ENCODE data around the gene PANX2.

The PANX2 gene

GRCh38 chr22:50180727-50181521 lies 10.4 kb downstream of the PANX2 start:
- no peak overlapping the region for H3K4me3 Mint-ChIP-seq
- H3K9me3 Mint-ChIP-seq: no peaks in the 10 kb centered on the region
- H3K27me3 Mint-ChIP-seq: peaks cover 52% of the 10 kb centered on the region
- CTCF ChIA-PET: no interaction called here
- peaks cover 10% of the 10 kb centered on the region for H3K4me1 Mint-ChIP-seq
- H3K27ac Mint-ChIP-seq: no peak overlapping the region
- no peaks in the 10 kb centered on the region for H3K36me3 Mint-ChIP-seq
- DNase-seq: no peak

- Mint-ChIP-seq H3K4me1 (peaks cover 17% of the 10 kb centered on the region), H3K36me3 (peaks cover 4% of the 10 kb centered on the region), H3K27me3 (peaks cover 39% of the 10 kb centered on the region), H3K9me3 (no peaks in the 10 kb centered on the region), H3K4me3 (no peak overlapping the region), H3K27ac (no peak overlapping the region)
- CTCF ChIA-PET: no interaction called here
- DNase-seq: no peak
These were observed 11.9 kb downstream of the PANX2 start for GRCh38 chr22:50182176-50183081.

- CTCF ChIA-PET: no interaction called here
- Mint-ChIP-seq H3K4me3 (peak overlapping the region; percentile 23), H3K4me1 (peaks cover 23% of the 10 kb centered on the region), H3K36me3 (peaks cover 7% of the 10 kb centered on the region), H3K9me3 (no peaks in the 10 kb centered on the region), H3K27me3 (peaks cover 34% of the 10 kb centered on the region), H3K27ac (no peak overlapping the region)
- DNase-seq: no peak
These were observed 12.8 kb downstream of the PANX2 start for GRCh38 chr22:50183141-50183971.

GRCh38 chr22:50184004-50184901 lies 13.7 kb downstream of the PANX2 start:
- Mint-ChIP-seq H3K27ac (no peak overlapping the region), H3K27me3 (peaks cover 25% of the 10 kb centered on the region), H3K4me3 (peak overlapping the region; percentile 62), H3K9me3 (no peaks in the 10 kb centered on the region), H3K36me3 (peaks cover 7% of the 10 kb centered on the region), H3K4me1 (peaks cover 32% of the 10 kb centered on the region)
- DNase-seq: no peak
- CTCF ChIA-PET: no interaction called here

- H3K36me3 Mint-ChIP-seq: peaks cover 9% of the 10 kb centered on the region
- DNase-seq: no peak
- peaks cover 34% of the 10 kb centered on the region for H3K4me1 Mint-ChIP-seq
- CTCF ChIA-PET: no interaction called here
- no peak overlapping the region for H3K4me3 Mint-ChIP-seq
- H3K9me3 Mint-ChIP-seq: no peaks in the 10 kb centered on the region
- H3K27me3 Mint-ChIP-seq: peaks cover 24% of the 10 kb centered on the region
- no peak overlapping the region for H3K27ac Mint-ChIP-seq
These were observed 14.4 kb downstream of the PANX2 start for GRCh38 chr22:50184902-50185374.

- peak; percentile 91 for DNase-seq
- Mint-ChIP-seq H3K4me3 (peak within 1 kb of the TSS; percentile 90), H3K9me3 (no peaks in the 10 kb centered on the region), H3K27me3 (peaks cover 20% of the 10 kb centered on the region), H3K27ac (peak within 1 kb of the TSS; percentile 90), H3K4me1 (peaks cover 36% of the 10 kb centered on the region), H3K36me3 (peaks cover 9% of the 10 kb centered on the region)
- CTCF ChIA-PET: no interaction called here
These were observed 15.0 kb downstream of the PANX2 start, which contains the start of gene TRABD for GRCh38 chr22:50185375-50186087. TSS of gene TRABD (plus strand) at chr22:50185913. CDS start at chr22:50193061, 7,148 bp downstream.

GRCh38 chr22:50186181-50186714 lies 15.7 kb downstream of the PANX2 start:
- CTCF ChIA-PET: no interaction called here
- H3K9me3 Mint-ChIP-seq: no peaks in the 10 kb centered on the region

GRCh38 chr22:50186761-50187523 lies 16.4 kb downstream of the PANX2 start:
- CTCF ChIA-PET: interaction anchor here (1.2 kb wide), 1 partner anchor 10 kb away, joined by 3 read pairs; no protein-coding TSS in a partner anchor
- Mint-ChIP-seq H3K36me3 (peaks cover 16% of the 10 kb centered on the region), H3K4me3 (peak overlapping the region; percentile 90), H3K27me3 (peaks cover 20% of the 10 kb centered on the region), H3K9me3 (no peaks in the 10 kb centered on the region), H3K4me1 (peaks cover 45% of the 10 kb centered on the region), H3K27ac (peak overlapping the region; percentile 90)
- DNase-seq: no peak

More at GRCh38 chr22:50186181-50186714, 15.7 kb downstream of the PANX2 start:
- peak overlapping the region; percentile 90 for H3K27ac Mint-ChIP-seq
- peak overlapping the region; percentile 90 for H3K4me3 Mint-ChIP-seq
- H3K4me1 Mint-ChIP-seq: peaks cover 38% of the 10 kb centered on the region
- H3K27me3 Mint-ChIP-seq: peaks cover 20% of the 10 kb centered on the region
- peak; percentile 42 for DNase-seq
- H3K36me3 Mint-ChIP-seq: peaks cover 11% of the 10 kb centered on the region

- Mint-ChIP-seq H3K27me3 (peaks cover 16% of the 10 kb centered on the region), H3K4me1 (peaks cover 59% of the 10 kb centered on the region), H3K9me3 (no peaks in the 10 kb centered on the region), H3K4me3 (no peak overlapping the region), H3K36me3 (peaks cover 27% of the 10 kb centered on the region), H3K27ac (peak overlapping the region; percentile 98)
- CTCF ChIA-PET: no interaction called here
- DNase-seq: no peak
These were observed 17.8 kb downstream of the PANX2 start for GRCh38 chr22:50188356-50188755.

- Mint-ChIP-seq H3K27me3 (peaks cover 9% of the 10 kb centered on the region), H3K36me3 (peaks cover 27% of the 10 kb centered on the region), H3K4me1 (peaks cover 59% of the 10 kb centered on the region), H3K4me3 (peak overlapping the region; percentile 80), H3K9me3 (no peaks in the 10 kb centered on the region), H3K27ac (peak overlapping the region; percentile 98)
- CTCF ChIA-PET: no interaction called here
- DNase-seq: no peak
These were observed 18.8 kb downstream of the PANX2 start for GRCh38 chr22:50189184-50189848.

GRCh38 chr22:50189849-50190181 lies 19.3 kb downstream of the PANX2 start:
- no peak for DNase-seq
- CTCF ChIA-PET: no interaction called here
- Mint-ChIP-seq H3K27me3 (peaks cover 4% of the 10 kb centered on the region), H3K4me1 (peaks cover 56% of the 10 kb centered on the region), H3K27ac (peak overlapping the region; percentile 98), H3K9me3 (no peaks in the 10 kb centered on the region), H3K4me3 (peak overlapping the region; percentile 80), H3K36me3 (peaks cover 27% of the 10 kb centered on the region)
